SJSA1 (cell line): ENCODE data around the gene SCYL3. TPM values are rescaled to one million over a fixed set of nuclear protein-coding genes. Genes with fewer than 3 reads are reported as not detected.

ENCODE experiments used
- DNase-seq, 2 experiments: peaks; one replicate each; pipeline ENCODE4 v3.0.0-alpha.2; 2015 to 2020; ENCODE audit warnings: low spot score in 2 of 2, low read depth in 1 of 2
- H3K27ac ChIP-seq: fragments of 250-450 bp; sonication (Bioruptor Pico); 2 replicates; pipeline ENCODE4 v1.5.1; 2020; ENCODE audit warnings: mild to moderate bottlenecking, moderate library complexity
- H3K27me3 ChIP-seq: fragments of 250-450 bp; sonication (Bioruptor Pico); replicated peaks from 2 replicates; pipeline ENCODE4 v1.5.1; 2020; ENCODE audit warnings: mild to moderate bottlenecking, moderate library complexity
- H3K36me3 ChIP-seq: fragments of 250-450 bp; sonication (Bioruptor Pico); 2 replicates; pipeline ENCODE4 v1.5.1; 2020; ENCODE audit warnings: mild to moderate bottlenecking
- H3K4me1 ChIP-seq: fragments of 250-450 bp; sonication (Bioruptor Pico); replicated peaks from 2 replicates; pipeline ENCODE4 v1.6.1; 2021; ENCODE audit warnings: mild to moderate bottlenecking
- H3K4me3 ChIP-seq: fragments of 250-450 bp; sonication (Bioruptor Pico); 2 replicates; pipeline ENCODE4 v1.5.1; 2020; ENCODE audit warnings: mild to moderate bottlenecking
- H3K9me3 ChIP-seq: fragments of 250-450 bp; sonication (Bioruptor Pico); replicated peaks from 2 replicates; pipeline ENCODE4 v1.5.1; 2020; ENCODE audit warnings: mild to moderate bottlenecking
- total RNA-seq: library from RNA; depleted of rRNA; stranded (reverse); fragments of >200 nt; shearing (Covaris generic); gene quantifications from 2 replicates; pipeline ENCODE4 v1.2.3, GENCODE V29; 2014

SCYL3 gene
- total RNA-seq, 1 experiment from 2014 or later: 7.5 TPM

DNA sequence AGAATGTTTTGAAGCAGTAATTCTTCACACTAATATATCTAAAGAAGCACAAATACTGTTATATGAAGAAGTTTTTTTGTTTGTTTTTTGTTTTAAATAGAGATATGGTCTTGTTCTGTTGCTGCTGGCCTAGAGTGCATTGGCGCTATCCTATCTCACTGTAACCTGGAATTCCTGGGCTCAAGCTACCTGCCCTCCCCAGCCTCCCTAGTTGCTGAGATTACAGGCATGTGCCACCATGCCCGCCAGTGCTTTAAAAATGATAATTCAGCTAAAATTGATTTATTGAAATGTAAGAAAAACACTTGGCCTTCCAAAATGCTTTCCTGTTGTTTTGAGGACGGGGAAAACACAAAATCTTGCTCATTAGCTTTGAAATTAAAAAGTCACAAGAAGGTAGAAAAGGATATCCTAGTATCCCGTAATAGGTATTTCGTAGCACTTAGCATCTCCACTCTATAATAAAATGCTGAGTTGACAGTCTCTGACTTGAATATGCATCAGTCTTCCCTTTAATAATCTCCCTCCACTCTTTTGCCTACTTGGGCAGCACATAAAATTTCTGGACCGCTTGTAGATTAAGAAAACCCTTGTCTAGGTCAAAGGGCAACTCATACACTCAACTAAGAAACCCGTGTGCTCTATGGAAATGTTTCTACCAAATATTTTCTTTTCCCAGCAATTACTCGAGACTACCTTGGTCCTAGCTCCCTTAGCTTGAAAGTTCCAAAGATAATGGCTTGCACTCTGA, 1.3 kb downstream of the SCYL3 start:
- peak overlapping the region; percentile 96 for H3K4me3 ChIP-seq
- H3K27ac ChIP-seq: peak overlapping the region; percentile 100; the same call in 1 of the 2 replicates
- H3K4me1 ChIP-seq: peaks cover 19% of the 10 kb centered on the region
- no peaks in the 10 kb centered on the region for H3K27me3 ChIP-seq
- no peaks in the 10 kb centered on the region for H3K9me3 ChIP-seq
- peaks cover 14% of the 10 kb centered on the region for H3K36me3 ChIP-seq
- no peak for DNase-seq

DNA sequence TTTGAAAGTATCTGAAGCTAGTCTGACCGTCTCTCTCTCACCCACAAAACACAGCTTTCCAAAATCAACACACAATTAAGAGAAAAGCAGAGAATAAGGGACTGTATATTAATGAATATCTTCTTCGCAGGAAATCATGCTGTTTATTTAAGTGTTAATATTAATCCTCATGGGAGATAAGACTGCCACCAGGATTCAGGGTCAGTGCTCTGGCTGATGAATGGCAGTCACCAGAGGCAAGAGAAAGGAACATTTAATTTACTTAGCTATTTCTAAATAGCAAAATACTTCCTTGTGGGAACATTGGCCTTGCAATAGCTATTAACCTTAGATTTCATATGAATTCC, 2.2 kb downstream of the SCYL3 start:
- peaks cover 19% of the 10 kb centered on the region for H3K4me1 ChIP-seq
- no peak overlapping the region for H3K4me3 ChIP-seq
- no peaks in the 10 kb centered on the region for H3K9me3 ChIP-seq
- no peaks in the 10 kb centered on the region for H3K27me3 ChIP-seq
- H3K27ac ChIP-seq: no peak overlapping the region
- H3K36me3 ChIP-seq: peaks cover 20% of the 10 kb centered on the region
- DNase-seq: no peak

DNA sequence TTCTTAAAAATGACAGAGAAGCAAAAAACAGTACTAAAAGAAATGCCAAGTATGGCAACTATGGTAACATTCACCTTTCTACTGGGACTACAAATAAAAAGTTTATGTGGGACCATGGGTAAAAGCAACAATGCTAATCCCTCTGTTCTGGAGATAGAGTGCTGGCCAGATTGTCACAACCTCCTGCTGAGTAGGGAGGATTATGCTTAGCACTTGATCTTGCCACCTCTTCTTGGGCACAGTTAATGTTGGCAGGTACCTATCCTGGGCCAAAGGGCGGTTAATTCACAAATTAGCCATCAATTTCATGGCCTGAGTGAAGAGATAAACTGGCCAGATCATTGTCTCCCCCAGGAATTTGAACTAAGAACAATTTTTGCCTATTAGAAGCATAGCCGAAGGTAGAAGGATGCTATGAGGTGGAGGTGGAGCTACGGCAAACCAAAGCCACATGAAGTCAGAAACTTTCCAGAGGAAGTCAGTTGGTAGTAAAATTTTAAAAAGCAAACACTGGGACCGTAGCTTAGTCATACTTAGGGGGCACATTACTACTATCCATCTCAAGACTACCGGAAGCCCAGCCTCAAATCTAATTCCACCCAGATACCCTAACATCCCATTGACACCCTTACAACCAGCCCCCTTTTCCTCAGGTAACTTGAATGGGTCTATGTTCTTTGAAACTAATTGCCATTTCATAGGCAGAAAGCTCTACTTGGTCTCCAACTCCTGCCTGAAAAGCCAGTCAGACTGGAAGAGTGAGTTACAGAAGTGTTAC, 2.7 kb downstream of the SCYL3 start:
- Histone ChIP-seq H3K36me3 (peaks cover 25% of the 10 kb centered on the region), H3K9me3 (no peaks in the 10 kb centered on the region), H3K4me3 (no peak overlapping the region), H3K27me3 (no peaks in the 10 kb centered on the region), H3K27ac (no peak overlapping the region), H3K4me1 (peaks cover 19% of the 10 kb centered on the region)
- peak in 1 of 2 experiments; percentile 15 for DNase-seq

DNA sequence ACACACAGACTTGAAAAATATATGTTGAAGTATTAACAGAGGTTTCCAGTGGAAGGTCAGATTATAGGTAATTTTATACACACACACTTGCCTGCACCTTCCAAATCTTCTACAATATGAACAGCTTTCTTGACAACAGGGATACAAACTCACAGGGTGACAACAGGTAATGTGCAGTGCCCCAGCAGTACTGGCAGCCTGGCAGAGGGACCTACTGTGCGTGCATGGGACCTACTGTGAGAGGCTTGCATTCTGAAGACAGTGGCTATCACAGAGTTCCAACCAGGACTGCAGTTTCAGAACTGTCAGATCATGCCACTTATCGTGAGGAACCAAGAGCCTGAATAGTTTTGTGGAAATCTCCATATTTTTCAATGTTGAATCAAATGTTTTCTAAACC, 3.8 kb downstream of the SCYL3 start:
- Histone ChIP-seq H3K4me1 (peaks cover 19% of the 10 kb centered on the region), H3K9me3 (no peaks in the 10 kb centered on the region), H3K4me3 (no peak overlapping the region), H3K27ac (no peak overlapping the region), H3K27me3 (no peaks in the 10 kb centered on the region), H3K36me3 (peaks cover 29% of the 10 kb centered on the region)
- no peak for DNase-seq

DNA sequence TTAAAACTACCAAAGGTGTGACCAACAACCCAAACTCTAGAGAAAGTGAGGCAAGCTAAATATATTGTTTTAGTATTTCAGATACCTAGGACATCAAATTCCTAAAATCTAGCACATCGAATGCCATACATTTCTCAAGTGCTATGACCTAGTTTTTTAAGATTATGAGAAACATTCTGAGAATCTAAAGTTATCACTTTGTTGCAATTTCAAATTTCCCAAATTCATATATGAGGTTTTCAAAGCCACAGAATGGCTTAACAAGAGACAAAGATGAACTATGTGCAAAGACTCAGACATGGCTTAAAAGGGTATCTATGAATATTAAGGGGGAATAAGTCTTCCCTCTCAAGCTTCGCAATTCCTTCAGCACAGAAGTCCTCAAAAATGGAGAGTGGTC, 6.8 kb downstream of the SCYL3 start:
- DNase-seq: no peak
- no peaks in the 10 kb centered on the region for H3K9me3 ChIP-seq
- peaks cover 30% of the 10 kb centered on the region for H3K36me3 ChIP-seq
- H3K27me3 ChIP-seq: no peaks in the 10 kb centered on the region
- H3K4me1 ChIP-seq: peaks cover 11% of the 10 kb centered on the region
- no peak overlapping the region for H3K4me3 ChIP-seq
- H3K27ac ChIP-seq: no peak overlapping the region

DNA sequence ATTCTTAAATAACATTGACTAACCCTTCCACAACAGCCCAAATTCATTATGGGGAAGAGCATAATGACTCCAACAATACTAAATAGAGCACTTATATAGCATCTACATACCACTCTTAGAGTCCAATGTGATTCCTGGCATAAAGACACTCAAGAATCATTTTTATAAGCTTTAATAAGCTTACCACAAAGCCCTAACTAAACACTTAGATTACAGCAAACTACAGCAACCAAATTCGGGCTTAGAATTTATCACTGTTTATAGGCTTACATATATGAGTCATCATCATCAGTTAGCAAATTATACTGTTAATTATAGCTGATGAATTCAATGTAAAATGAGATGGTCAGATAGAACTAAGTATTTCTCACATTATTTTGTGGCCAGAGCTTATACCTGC, 7.3 kb downstream of the SCYL3 start:
- no peaks in the 10 kb centered on the region for H3K27me3 ChIP-seq
- DNase-seq: no peak
- H3K4me1 ChIP-seq: peaks cover 9% of the 10 kb centered on the region
- no peaks in the 10 kb centered on the region for H3K9me3 ChIP-seq
- no peak overlapping the region for H3K4me3 ChIP-seq
- H3K36me3 ChIP-seq: peaks cover 34% of the 10 kb centered on the region
- H3K27ac ChIP-seq: no peak overlapping the region

DNA sequence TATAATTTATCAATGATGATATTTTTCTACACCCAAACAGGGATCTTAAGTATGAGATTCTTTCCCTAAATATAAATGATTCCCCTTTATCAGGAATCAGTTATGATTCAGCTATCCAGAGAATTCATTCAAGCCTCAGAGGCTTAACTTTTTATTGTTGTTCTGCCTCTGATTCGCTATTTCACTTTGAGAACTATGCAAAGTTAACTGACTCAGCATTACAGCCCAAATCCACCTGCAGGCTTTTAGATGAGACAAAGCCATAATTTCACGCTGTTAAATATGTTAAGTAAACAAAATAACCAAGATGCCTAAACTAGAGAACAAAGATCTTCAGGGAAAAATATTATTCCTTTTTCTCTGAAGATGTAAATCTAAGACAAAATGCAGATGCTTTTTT, 8.5 kb downstream of the SCYL3 start:
- Histone ChIP-seq H3K36me3 (peaks cover 35% of the 10 kb centered on the region), H3K4me3 (no peak overlapping the region), H3K27me3 (no peaks in the 10 kb centered on the region), H3K4me1 (no peaks in the 10 kb centered on the region), H3K27ac (no peak overlapping the region), H3K9me3 (no peaks in the 10 kb centered on the region)
- no peak for DNase-seq

DNA sequence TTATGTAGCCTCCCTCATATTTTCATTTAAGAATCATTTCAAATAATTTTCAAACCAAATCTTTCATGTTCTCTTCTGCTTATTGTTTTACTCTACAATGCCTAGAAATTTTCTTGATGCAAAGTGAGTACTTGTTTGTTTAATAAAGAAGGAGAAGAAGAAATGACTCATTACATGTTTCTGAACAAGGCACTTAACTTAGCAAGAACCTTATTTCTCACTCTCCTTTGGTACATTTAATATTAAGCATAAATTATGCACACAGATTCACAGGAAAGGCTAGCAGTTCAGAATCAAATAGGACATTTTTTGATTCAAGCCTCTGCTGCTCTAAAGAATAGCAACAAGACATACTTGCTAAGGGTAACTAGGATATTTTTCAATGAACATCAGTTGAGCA, 9.1 kb downstream of the SCYL3 start:
- H3K27ac ChIP-seq: no peak overlapping the region
- peaks cover 35% of the 10 kb centered on the region for H3K36me3 ChIP-seq
- H3K4me3 ChIP-seq: no peak overlapping the region
- no peaks in the 10 kb centered on the region for H3K9me3 ChIP-seq
- no peaks in the 10 kb centered on the region for H3K27me3 ChIP-seq
- DNase-seq: no peak
- no peaks in the 10 kb centered on the region for H3K4me1 ChIP-seq

DNA sequence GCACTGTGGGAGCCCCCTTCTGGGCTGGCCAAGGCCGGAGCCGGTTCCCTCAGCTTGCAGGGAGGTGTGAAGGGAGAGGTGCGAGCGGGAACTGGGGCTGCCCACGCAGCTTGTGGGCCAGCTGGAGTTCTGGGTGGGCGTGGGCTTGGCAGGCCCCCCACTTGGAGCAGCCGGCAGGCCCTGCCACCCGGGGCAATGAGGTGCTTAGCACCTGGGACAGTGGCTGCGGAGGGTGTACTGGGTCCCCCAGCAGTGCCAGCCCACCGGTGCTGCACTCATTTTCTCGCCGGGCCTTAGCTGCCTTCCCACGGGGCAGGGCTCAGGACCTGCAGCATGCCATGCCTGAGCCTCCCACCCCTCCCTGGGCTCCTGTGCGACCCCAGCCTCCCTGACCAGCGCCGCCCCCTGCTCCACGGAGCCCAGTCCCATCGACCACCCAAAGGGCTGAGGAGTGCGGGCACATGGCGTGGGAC, 11.6 kb downstream of the SCYL3 start:
- Histone ChIP-seq H3K27me3 (no peaks in the 10 kb centered on the region), H3K4me1 (peaks cover 6% of the 10 kb centered on the region), H3K4me3 (no peak overlapping the region), H3K36me3 (peaks cover 36% of the 10 kb centered on the region), H3K27ac (no peak overlapping the region), H3K9me3 (no peaks in the 10 kb centered on the region)
- DNase-seq: no peak

DNA sequence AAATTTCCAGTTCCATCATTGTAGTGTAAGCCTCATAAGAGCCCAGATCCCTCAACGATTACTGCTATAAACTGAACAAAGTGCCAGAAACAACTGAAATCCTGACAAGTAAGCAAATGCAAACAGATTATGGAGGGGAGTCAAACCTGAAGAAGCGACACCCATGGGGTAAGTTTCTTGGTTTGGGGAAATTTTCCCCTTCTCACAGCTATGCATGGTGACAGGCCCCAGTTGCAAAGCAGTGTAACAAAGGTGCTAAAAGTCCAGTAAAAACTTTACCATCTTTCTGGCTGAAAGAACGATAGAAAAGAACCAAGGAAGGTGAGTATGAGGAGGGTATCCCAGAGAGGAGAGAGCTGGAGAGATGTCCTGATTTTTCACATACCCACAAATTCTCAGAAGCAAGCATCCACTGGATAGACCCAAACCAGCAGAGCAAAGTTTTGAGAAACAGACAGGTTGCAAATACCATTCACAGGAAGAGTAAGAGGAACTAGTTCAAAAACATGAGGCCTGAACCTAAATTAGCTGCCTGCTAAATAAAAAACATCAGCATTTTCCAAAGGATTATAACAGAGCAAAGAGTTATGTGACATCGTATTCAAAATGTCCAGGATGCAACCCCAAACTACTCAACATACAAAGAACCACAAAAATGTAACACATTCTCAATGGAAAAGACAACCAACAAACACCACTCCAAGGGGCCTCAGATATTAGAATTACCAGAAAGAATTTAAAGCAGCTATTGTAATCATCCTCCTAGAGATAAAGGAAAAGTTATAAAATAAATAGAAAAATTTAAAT, 14.5 kb downstream of the SCYL3 start:
- DNase-seq: no peak
- Histone ChIP-seq H3K27ac (no peak overlapping the region), H3K36me3 (peaks cover 38% of the 10 kb centered on the region), H3K9me3 (no peaks in the 10 kb centered on the region), H3K27me3 (no peaks in the 10 kb centered on the region), H3K4me1 (peaks cover 9% of the 10 kb centered on the region), H3K4me3 (no peak overlapping the region)

DNA sequence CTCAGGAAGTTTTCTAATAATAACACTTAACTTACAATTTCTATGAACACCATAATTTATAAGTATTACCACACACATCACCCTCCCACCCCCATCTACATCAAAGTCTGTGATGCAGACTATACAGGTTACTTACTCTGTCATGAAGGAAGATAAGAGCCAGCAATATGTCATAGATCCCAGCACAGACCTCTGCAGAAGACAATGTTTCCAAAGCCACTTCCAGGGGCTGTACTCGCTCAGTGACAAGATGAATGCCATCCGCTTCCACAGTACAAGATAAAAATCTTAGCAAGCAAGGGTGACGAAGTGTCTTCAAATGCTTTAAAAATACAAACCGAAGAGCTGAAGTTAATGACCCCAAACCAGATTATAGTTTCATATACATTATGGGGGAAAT, 15.2 kb downstream of the SCYL3 start:
- Histone ChIP-seq H3K36me3 (peaks cover 43% of the 10 kb centered on the region), H3K27ac (no peak overlapping the region), H3K4me3 (no peak overlapping the region), H3K4me1 (peaks cover 9% of the 10 kb centered on the region), H3K9me3 (no peaks in the 10 kb centered on the region), H3K27me3 (no peaks in the 10 kb centered on the region)
- no peak for DNase-seq

DNA sequence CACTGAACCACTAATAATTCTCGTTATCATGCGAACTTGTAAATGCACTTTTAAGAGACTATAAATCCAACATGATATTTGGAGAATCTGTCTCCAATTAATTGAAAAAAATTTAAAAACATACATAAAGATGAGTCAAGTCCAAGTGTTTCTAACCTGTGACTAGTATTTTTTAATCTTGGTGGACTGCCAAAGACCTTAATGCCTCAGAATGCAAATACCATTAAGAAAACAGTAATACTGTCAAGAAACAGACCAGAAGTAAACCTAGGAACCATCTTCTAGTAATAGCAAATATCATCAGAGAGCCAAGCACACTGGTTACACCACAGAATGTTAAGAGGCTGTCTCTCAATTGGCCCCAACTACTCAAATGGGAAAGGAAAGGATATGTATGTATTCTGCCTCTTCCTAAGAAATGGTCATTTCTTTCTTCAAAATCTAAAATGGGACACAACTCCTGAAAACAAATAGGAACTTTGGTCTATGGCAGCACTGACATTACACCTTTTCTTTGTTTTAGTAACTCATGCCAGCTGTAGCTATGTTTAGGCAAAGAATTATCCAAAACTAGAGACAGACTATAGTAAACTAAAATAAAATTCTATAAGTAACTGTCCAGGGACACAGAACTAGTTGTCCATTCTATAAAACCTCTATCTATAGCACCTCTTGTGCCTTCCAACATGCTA, 15.8 kb downstream of the SCYL3 start:
- Histone ChIP-seq H3K4me3 (no peak overlapping the region), H3K4me1 (peaks cover 9% of the 10 kb centered on the region), H3K36me3 (peaks cover 44% of the 10 kb centered on the region), H3K27ac (no peak overlapping the region), H3K9me3 (no peaks in the 10 kb centered on the region; the same call in 1 of the 2 replicates), H3K27me3 (no peaks in the 10 kb centered on the region)
- DNase-seq: no peak

DNA sequence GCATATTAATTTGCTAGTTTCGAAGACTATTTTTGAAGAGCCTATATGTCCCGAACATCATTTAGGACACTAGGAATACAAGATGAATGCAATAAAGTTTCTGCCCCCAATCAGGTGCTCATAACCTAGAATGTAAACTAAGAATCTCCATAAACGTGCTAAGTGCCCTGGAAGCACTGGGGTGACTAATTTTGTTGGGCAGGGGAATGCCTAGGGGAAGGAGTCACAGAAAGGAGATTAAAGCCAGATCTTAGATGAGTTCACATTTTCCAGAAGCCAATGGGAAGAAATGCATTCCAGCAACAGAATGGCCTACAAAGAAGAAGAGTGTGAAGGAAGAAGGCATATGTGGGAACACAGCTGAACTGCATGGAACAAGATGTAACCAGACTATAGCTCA, 19.5 kb downstream of the SCYL3 start:
- peaks cover 3% of the 10 kb centered on the region; the same call in 1 of the 2 replicates for H3K9me3 ChIP-seq
- H3K4me1 ChIP-seq: peaks cover 6% of the 10 kb centered on the region
- no peak overlapping the region for H3K27ac ChIP-seq
- H3K36me3 ChIP-seq: peaks cover 73% of the 10 kb centered on the region
- DNase-seq: no peak
- no peak overlapping the region for H3K4me3 ChIP-seq
- no peaks in the 10 kb centered on the region for H3K27me3 ChIP-seq
